Activated T-helper 2 cell treated with anti-CD3 and anti-CD28 coated beads, Interferon-gamma antibody, Interleukin-2, Interleukin-4, amounts not matched to agents 10 μg/mL and 5 μg/mL and 100 μg/mL, durations not matched to agents 14 hours and 24 hours and 36 hours (primary cell): ENCODE measurements around the gene ITPRID1. TPM values are rescaled to one million over a fixed set of nuclear protein-coding genes. Genes with fewer than 3 reads are reported as not detected.

Experiments used
- DNase-seq: peaks from one replicate; pipeline ENCODE4 v3.0.0; 2021; ENCODE audit warnings: low spot score
- H3K27ac Mint-ChIP-seq: one replicate; pipeline ENCODE4 v1.8.0; 2021; ENCODE audit warnings: mixed read lengths
- H3K27me3 Mint-ChIP-seq: one replicate; pipeline ENCODE4 v1.8.0; 2021; ENCODE audit warnings: low read depth, mixed read lengths
- H3K36me3 Mint-ChIP-seq: one replicate; pipeline ENCODE4 v1.8.0; 2021; ENCODE audit warnings: low read depth, mixed read lengths
- H3K4me1 Mint-ChIP-seq: one replicate; pipeline ENCODE4 v1.8.0; 2021; ENCODE audit warnings: low read depth, mixed read lengths
- H3K4me3 Mint-ChIP-seq: one replicate; pipeline ENCODE4 v1.8.0; 2021; ENCODE audit warnings: low read depth, mild to moderate bottlenecking, moderate library complexity, mixed read lengths
- H3K9me3 Mint-ChIP-seq: one replicate; pipeline ENCODE4 v1.8.0; 2021; ENCODE audit warnings: mixed read lengths
- intact Hi-C: fragments of 100-400 bp; cut with micrococcal nuclease; formaldehyde crosslinking; loops from one replicate; pipeline ENCODE4 v1.15.1; 2023
- total RNA-seq: library from RNA; stranded (reverse); gene quantifications from 2 replicates; pipeline ENCODE4 v1.2.3, GENCODE V29; 2022

ITPRID1 gene
- total RNA-seq, 1 donor from 2014 or later: not detected

DNA sequence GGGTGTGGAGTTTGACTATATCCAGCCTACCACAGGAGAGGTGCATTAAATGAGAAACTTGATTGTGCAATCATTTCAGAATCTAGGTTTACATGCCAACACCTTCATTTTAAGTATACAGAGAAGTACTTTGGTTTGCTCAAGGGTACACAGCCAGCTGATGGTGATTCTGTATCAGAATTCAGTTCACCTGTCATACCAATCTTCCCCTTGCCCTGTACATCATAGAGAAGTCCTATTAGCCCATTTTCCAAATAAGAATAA is 138.1 kb downstream of the ITPRID1 start:
- Mint-ChIP-seq H3K9me3 (no peaks in the 10 kb centered on the region), H3K36me3 (no peaks in the 10 kb centered on the region), H3K27me3 (no peaks in the 10 kb centered on the region), H3K4me1 (no peaks in the 10 kb centered on the region), H3K4me3 (no peak overlapping the region), H3K27ac (no peak overlapping the region)
- intact Hi-C loops: no loop called here
- no peak for DNase-seq

DNA sequence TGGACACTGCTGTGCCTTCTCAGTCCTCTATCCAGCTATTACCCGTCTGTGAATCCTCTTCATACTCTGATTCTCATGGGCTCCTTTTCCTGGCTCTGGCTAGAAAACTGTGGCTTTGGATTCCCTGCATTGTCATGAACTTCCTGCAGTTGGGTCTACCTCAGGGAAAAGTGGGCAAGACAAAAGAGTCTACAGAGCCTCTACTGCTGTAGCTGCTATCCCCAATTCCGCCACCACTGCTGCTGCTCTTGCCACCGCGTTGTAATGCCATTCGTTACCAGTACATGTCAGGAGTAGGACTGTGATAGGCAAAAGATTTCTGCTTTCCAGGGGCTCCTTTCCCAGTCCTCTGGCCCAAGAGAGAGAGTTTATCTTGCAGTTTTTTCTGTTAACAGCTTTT is 149.2 kb downstream of the ITPRID1 start:
- Mint-ChIP-seq H3K27me3 (no peaks in the 10 kb centered on the region), H3K36me3 (no peaks in the 10 kb centered on the region), H3K4me3 (no peak overlapping the region), H3K9me3 (peaks cover 4% of the 10 kb centered on the region), H3K27ac (no peak overlapping the region), H3K4me1 (no peaks in the 10 kb centered on the region)
- no peak for DNase-seq
- intact Hi-C loops: no loop called here

DNA sequence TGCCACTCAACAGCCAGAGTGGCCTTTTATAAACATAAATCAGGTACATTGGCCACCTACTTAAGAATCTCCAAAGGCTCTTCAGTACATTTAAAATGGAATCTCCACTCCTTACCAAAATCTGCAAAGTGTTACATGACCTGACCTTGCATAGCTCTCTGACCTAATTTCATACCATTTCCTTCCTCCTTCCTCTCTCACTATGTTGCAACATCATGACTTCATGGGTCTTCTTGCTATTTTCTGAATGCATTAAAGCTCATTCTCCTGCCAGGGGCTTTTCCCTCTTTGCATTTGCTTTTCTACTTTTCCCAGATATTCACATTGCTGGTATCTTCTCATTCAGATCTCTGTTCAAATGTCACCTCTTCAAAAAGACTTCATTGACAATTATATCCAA is 151.0 kb downstream of the ITPRID1 start:
- DNase-seq: no peak
- Mint-ChIP-seq H3K36me3 (no peaks in the 10 kb centered on the region), H3K27ac (no peak overlapping the region), H3K4me1 (no peaks in the 10 kb centered on the region), H3K9me3 (peaks cover 4% of the 10 kb centered on the region), H3K27me3 (no peaks in the 10 kb centered on the region), H3K4me3 (no peak overlapping the region)
- intact Hi-C loops: no loop called here

DNA sequence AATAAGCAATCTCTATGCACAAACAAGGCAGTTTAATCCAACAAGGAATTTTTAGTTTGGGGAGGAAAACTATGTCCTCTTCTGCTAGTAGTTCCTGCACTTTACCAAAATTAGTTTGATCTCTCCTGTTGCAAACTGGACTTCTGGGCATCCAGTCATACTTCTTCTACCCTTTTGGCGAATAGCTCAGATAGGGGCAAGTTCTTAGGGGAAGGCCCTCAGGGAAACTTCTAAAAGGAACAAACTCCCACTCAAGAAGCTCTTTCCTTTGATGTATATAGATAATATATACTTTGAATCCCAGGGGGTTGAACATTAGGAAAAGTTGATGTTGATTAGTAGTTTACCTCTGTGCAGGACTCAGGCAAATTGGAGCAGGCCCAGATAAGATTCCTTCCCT is 151.7 kb downstream of the ITPRID1 start:
- DNase-seq: no peak
- Mint-ChIP-seq H3K4me1 (no peaks in the 10 kb centered on the region), H3K36me3 (no peaks in the 10 kb centered on the region), H3K9me3 (peaks cover 4% of the 10 kb centered on the region), H3K27me3 (no peaks in the 10 kb centered on the region), H3K27ac (no peak overlapping the region), H3K4me3 (no peak overlapping the region)
- intact Hi-C loops: no loop called here

DNA sequence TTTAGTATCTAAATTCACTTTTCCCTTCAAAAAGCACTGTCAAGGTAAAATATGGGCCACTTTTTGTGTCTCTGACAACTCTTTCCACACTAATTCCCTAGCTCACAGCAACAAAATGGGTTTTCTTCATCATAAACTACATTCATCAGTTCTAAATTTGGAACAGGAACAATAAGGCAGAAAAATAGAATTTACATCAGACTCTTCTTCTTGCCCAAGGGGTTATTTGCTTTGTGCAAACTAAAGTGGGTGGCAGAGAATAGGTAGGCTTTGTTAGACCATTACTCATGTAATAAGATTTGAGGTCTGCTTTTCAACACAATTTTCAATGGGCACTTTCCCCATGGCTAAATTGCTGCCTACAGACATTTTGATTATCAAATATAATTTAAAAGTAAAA is 155.6 kb downstream of the ITPRID1 start:
- DNase-seq: no peak
- Mint-ChIP-seq H3K4me1 (no peaks in the 10 kb centered on the region), H3K36me3 (no peaks in the 10 kb centered on the region), H3K27ac (no peak overlapping the region), H3K9me3 (no peaks in the 10 kb centered on the region), H3K27me3 (no peaks in the 10 kb centered on the region), H3K4me3 (no peak overlapping the region)
- intact Hi-C loops: no loop called here

DNA sequence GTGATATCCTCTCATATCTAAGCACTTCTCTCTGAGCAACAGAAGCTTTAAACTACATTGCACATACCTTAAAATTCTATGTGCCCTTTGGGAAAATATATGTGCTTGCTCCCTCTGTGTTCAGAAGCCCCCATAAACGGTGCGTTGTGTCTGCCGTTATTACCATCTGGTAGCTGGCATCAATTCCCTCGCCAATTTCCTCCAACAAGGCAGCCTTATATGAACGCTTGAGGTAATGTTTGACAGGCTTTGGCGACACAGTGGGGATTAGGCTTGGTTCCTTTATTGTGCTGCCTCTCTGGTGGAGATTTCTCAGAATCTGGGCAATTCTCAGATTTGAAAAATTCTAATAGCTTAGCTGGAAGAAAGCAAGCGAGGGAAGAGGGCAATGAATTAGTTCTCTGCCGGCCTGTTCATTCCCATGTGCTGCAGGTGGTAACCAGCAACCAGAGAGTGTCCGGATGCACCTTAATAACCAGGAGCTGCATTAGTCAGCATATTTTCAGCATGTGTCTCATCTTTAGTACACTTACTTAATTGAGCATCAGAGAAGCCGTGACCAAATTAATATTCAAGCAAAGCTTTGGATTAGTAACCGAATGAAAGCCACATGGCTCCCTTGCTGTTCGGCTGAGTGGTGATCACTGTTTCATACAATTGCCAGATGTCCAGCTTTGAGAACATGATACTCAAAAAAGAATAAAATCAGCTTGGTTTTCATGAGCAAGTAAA is 165.8 kb downstream of the ITPRID1 start:
- Mint-ChIP-seq H3K9me3 (no peaks in the 10 kb centered on the region), H3K27me3 (no peaks in the 10 kb centered on the region), H3K27ac (no peak overlapping the region), H3K36me3 (no peaks in the 10 kb centered on the region), H3K4me3 (no peak overlapping the region), H3K4me1 (no peaks in the 10 kb centered on the region)
- intact Hi-C loops: no loop called here
- no peak for DNase-seq

DNA sequence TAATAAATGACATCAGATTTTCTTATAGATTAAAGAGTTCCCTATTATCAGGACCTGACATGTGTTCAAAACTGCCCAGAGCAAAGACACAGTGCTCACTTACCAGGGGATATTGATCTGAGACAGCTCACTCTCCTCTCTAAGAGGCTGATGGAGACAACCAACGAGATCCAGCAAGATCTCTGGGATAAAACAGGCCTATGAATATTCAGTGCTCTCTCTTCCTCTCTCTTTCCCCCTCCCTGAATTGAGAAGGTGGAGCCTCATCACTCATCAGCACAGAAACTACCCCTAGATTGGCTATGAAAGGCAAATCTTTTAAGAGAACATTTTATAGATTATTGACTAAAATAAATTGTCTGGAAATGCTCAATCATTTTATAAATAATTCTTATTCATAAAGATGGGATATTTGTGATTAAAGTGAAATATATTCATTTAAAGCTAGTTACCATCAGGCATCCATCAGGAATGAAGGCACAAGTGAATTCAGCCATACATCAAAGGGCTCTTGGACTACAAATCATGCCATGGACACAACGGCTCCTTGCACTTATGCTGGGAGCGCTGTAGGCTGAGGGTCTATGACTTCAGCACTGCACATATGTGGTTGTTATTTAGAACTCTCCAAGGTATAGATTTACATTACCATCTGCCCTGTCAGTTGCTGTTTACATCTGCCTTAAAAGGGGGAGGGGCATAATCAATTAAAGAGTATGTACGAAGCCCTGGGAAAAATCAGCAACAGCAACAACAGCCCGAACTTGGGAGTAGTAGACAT is 169.7 kb downstream of the ITPRID1 start:
- Mint-ChIP-seq H3K27ac (no peak overlapping the region), H3K9me3 (no peaks in the 10 kb centered on the region)

DNA sequence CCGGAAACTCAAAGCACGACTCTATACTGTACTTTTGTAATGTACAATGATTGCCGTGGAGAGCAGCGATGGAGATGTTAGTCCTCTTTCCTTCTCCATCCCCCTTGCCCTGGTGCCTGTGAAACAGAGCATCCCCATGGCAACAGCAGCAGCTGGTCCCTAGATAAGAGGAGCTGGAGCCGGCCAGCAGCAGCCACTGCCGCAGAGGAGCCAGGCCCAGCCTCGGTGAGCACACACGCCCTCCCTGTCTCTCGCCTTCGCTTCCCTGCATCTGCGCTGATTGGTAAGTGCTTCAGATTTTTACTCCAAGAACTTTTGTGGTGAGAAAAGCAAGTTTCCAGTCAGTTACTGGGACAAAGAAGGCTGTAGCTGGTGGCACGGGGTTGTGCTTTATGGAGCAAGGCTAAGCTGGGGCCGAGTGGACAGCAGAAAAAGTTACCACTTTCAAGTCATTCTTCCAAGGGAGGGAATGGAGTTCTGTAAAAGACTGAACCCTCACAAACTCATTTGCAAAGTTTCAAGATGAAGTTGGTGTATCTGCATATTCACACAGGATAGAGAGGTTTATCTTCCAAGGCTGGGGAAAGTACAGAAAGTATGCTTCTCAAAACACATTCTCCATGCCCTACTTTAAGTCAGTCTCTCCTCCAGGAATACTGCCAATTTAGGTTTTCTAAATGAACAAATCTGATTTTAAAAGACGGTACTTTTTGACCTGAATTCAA is 173.3 kb downstream of the ITPRID1 start, which contains the start of gene PPP1R17:
PPP1R17 (plus strand) TSS at position 192 of the 725 bp plus-strand sequence. CDS start 5,227 bp downstream, outside the sequence.
- intact Hi-C loops: no loop called here
- no peaks in the 10 kb centered on the region for H3K9me3 Mint-ChIP-seq
- H3K4me1 Mint-ChIP-seq: no peaks in the 10 kb centered on the region
- H3K27me3 Mint-ChIP-seq: no peaks in the 10 kb centered on the region
- no peaks in the 10 kb centered on the region for H3K36me3 Mint-ChIP-seq
- no peak within 1 kb of the TSS for H3K4me3 Mint-ChIP-seq
- H3K27ac Mint-ChIP-seq: no peak within 1 kb of the TSS
- DNase-seq: no peak

More for the DNA sequence above, 169.7 kb downstream of the ITPRID1 start:
- H3K36me3 Mint-ChIP-seq: no peaks in the 10 kb centered on the region
- no peaks in the 10 kb centered on the region for H3K4me1 Mint-ChIP-seq
- intact Hi-C loops: no loop called here
- no peaks in the 10 kb centered on the region for H3K27me3 Mint-ChIP-seq
- H3K4me3 Mint-ChIP-seq: no peak overlapping the region
- no peak for DNase-seq

DNA sequence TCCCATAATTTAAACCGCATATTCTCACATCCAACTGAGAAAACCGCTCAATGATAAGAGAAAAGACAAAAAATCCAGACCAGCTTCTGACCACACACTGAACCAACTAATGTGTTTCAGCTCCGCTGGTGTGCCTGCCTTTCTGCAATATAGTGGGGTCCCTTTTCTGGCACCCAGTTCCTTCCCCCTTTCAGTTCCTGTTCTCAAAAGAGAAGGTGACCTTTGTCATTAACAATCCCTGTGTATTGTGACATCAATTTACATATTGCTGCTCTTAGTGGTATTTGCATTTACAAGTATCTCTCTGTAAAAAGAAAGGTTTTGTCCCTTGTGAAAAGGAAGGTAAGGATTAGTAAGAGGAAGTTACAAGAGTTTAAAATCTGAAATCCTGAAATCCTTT is 174.5 kb downstream of the ITPRID1 start:
- DNase-seq: no peak
- H3K4me3 Mint-ChIP-seq: no peak overlapping the region
- no peaks in the 10 kb centered on the region for H3K36me3 Mint-ChIP-seq
- no peak overlapping the region for H3K27ac Mint-ChIP-seq
- no peaks in the 10 kb centered on the region for H3K4me1 Mint-ChIP-seq
- H3K27me3 Mint-ChIP-seq: no peaks in the 10 kb centered on the region
- intact Hi-C loops: no loop called here
- no peaks in the 10 kb centered on the region for H3K9me3 Mint-ChIP-seq

DNA sequence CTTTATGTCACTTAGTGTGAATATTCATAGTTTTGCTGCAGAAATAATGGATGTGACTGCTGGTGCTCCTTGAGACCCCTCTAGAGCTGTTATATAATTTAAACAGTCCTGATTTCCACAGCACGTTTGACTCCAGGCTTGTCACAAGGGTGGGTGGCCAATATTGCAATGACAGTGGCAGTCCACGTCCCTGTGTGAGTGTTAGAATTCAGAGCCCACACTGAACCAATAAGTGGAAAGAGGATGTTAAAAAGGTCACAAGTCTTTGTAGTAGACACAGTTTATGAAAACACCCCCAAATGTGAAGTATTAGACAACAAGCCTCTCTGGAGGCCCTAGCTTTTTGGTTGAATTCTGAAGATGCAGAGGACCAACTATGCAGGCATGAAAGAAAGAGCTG is 175.1 kb downstream of the ITPRID1 start:
- Mint-ChIP-seq H3K36me3 (no peaks in the 10 kb centered on the region), H3K9me3 (no peaks in the 10 kb centered on the region), H3K27me3 (no peaks in the 10 kb centered on the region), H3K4me1 (no peaks in the 10 kb centered on the region), H3K27ac (no peak overlapping the region), H3K4me3 (no peak overlapping the region)
- DNase-seq: no peak
- intact Hi-C loops: no loop called here

DNA sequence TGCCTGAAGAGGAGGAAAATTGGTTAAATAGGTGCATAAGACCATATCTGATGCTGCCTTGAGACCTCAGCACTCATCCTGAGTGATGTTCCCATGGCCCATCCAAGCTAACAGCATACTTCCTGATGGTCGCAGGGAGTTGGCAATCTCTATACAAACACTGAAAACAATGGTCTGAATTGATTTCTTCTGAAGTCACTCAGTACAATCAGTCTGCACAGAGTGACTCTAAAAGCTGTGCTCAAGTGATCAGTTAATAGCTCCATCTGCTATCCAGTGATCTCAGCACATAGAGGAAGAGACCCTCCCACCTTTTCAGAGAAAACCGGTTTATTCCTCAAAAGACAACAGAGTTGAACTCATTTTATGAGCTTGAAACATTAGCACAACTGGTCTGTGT is 177.0 kb downstream of the ITPRID1 start:
- no peaks in the 10 kb centered on the region for H3K36me3 Mint-ChIP-seq
- no peak overlapping the region for H3K27ac Mint-ChIP-seq
- H3K4me3 Mint-ChIP-seq: no peak overlapping the region
- no peaks in the 10 kb centered on the region for H3K9me3 Mint-ChIP-seq
- intact Hi-C loops: no loop called here
- DNase-seq: no peak
- H3K27me3 Mint-ChIP-seq: no peaks in the 10 kb centered on the region
- no peaks in the 10 kb centered on the region for H3K4me1 Mint-ChIP-seq

DNA sequence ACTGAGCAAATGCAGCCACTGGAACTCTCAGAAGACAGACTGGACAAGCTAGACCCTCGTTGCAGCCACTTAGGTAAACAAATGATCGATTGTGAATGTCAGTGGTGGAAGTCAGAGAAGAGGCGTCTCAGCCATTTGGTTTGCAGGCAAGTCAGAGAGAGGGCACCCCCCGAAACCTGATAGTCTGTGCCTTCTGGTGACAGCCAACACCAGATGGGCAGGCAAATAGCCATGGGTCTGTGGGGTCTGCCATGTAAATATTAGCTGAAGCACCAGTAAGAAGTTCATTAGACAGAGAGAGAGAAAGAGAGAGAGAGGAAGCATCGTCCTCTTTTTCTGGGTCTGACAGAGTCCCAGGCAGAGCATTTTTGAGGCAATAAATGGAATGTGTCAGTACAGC is 178.6 kb downstream of the ITPRID1 start:
- Mint-ChIP-seq H3K4me1 (no peaks in the 10 kb centered on the region), H3K9me3 (no peaks in the 10 kb centered on the region), H3K4me3 (no peak overlapping the region), H3K36me3 (no peaks in the 10 kb centered on the region), H3K27ac (no peak overlapping the region), H3K27me3 (no peaks in the 10 kb centered on the region)
- intact Hi-C loops: no loop called here
- no peak for DNase-seq

DNA sequence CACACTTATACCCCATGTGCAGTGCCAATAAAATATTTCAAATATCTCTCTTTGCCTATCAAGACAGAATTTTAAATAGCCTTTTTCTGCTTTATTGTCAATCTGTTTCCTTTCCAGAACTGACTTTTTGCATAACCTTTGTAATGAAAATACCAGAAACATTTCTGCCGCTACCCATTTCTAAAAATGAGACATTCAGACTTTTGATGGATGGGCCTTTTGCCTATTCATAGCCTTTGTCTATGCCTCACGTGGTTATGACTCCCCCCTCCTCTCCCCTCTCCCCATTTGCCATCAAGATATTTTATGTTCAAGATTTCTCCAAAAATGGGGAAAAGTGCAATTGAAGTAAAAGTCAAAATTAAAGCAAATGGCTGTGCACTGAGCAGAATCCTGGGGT is 179.0 kb downstream of the ITPRID1 start:
- Mint-ChIP-seq H3K27me3 (no peaks in the 10 kb centered on the region), H3K4me3 (no peak overlapping the region), H3K9me3 (no peaks in the 10 kb centered on the region), H3K36me3 (no peaks in the 10 kb centered on the region), H3K4me1 (no peaks in the 10 kb centered on the region), H3K27ac (no peak overlapping the region)
- intact Hi-C loops: no loop called here
- no peak for DNase-seq
